Endothelial cell (in vitro differentiated cells): ENCODE results near the gene GAA. TPM values are rescaled to one million over a fixed set of nuclear protein-coding genes. Genes with fewer than 3 reads are reported as not detected.

Experiments
- DNase-seq: peaks from one replicate; pipeline ENCODE4 v3.0.0; 2021; ENCODE audit warnings: low spot score
- H3K27ac Mint-ChIP-seq: one replicate; pipeline ENCODE4 v1.8.0; 2021; ENCODE audit warnings: mixed read lengths, inconsistent platforms; ENCODE audit not compliant: unreplicated experiment
- H3K27me3 Mint-ChIP-seq: one replicate; pipeline ENCODE4 v1.8.0; 2021; ENCODE audit warnings: mild to moderate bottlenecking, moderate library complexity, mixed read lengths, inconsistent platforms; ENCODE audit not compliant: unreplicated experiment
- H3K36me3 Mint-ChIP-seq: one replicate; pipeline ENCODE4 v1.8.0; 2021; ENCODE audit warnings: mild to moderate bottlenecking, low read depth, mixed read lengths, inconsistent platforms; ENCODE audit not compliant: unreplicated experiment
- H3K4me1 Mint-ChIP-seq: one replicate; pipeline ENCODE4 v1.8.0; 2021; ENCODE audit warnings: mild to moderate bottlenecking, mixed read lengths, inconsistent platforms; ENCODE audit not compliant: unreplicated experiment
- H3K4me3 Mint-ChIP-seq: one replicate; pipeline ENCODE4 v1.8.0; 2021; ENCODE audit warnings: mild to moderate bottlenecking, mixed read lengths, inconsistent platforms; ENCODE audit not compliant: unreplicated experiment
- H3K9me3 Mint-ChIP-seq: one replicate; pipeline ENCODE4 v1.8.0; 2021; ENCODE audit warnings: mixed read lengths, inconsistent platforms; ENCODE audit not compliant: unreplicated experiment
- microRNA-seq: library from miRNA; unstranded; fragments of <30 nt; microRNA quantifications from one replicate; pipeline ENCODE4, GENCODE V29; 2020; ENCODE audit not compliant: unreplicated experiment
- total RNA-seq: library from RNA; stranded (reverse); fragmentation: NEBNext Ultra II Directional; extraction: Animal tissue kit (Norgen Biotek cat#: 25700); gene quantifications from one replicate; pipeline ENCODE4 v1.2.1, GENCODE V29; 2021; ENCODE audit not compliant: unreplicated experiment
- TF ChIP-seq, protein P1 (sequence below): fragments of 200-600 bp; sonication (generic); IDR thresholded peaks from one replicate; pipeline ENCODE4 v1.5.0; 2021; ENCODE audit warnings: antibody characterized with exemption; ENCODE audit not compliant: unreplicated experiment

Gene GAA
- total RNA-seq, 1 donor from 2014 or later = 93.0 TPM

DNA sequence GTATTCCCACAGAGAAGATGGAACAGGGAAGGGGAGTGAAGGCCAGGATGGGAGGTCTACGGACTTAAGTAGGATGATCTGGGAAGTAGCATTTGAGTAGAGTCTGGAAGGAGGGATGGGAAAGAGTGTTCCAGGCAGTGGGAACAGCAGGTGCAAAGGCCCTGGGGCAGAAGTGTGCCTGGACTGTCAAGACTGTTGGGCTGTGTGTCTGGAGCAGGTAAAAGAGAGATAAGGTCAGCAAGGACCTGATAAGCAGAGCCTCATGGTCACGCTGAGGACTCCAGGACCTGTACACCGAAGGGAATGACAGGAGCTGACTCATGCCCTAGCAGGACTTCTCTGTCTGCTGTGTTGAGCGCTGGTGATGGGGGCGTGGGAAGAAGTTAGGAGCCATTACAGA is 67.7 kb downstream of the GAA start:
- Mint-ChIP-seq H3K27ac (no peak overlapping the region), H3K36me3 (peaks cover 6% of the 10 kb centered on the region), H3K4me1 (no peaks in the 10 kb centered on the region), H3K9me3 (no peaks in the 10 kb centered on the region), H3K27me3 (peaks cover 13% of the 10 kb centered on the region), H3K4me3 (peak overlapping the region; percentile 35)
- DNase-seq = no peak
- TF ChIP-seq, protein P1, sequence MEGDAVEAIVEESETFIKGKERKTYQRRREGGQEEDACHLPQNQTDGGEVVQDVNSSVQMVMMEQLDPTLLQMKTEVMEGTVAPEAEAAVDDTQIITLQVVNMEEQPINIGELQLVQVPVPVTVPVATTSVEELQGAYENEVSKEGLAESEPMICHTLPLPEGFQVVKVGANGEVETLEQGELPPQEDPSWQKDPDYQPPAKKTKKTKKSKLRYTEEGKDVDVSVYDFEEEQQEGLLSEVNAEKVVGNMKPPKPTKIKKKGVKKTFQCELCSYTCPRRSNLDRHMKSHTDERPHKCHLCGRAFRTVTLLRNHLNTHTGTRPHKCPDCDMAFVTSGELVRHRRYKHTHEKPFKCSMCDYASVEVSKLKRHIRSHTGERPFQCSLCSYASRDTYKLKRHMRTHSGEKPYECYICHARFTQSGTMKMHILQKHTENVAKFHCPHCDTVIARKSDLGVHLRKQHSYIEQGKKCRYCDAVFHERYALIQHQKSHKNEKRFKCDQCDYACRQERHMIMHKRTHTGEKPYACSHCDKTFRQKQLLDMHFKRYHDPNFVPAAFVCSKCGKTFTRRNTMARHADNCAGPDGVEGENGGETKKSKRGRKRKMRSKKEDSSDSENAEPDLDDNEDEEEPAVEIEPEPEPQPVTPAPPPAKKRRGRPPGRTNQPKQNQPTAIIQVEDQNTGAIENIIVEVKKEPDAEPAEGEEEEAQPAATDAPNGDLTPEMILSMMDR = no peak

Small RNAs within 50 kb of the gene (microRNA-seq; reads per million reads assigned to microRNA genes)
- gene MIR1268B = not detected

Other genes starting within 250 kb of the GAA start
- gene TBC1D16, start 65.7 kb upstream of the GAA start, total RNA-seq = 126 TPM
- 7.7 TPM for gene CCDC40, start 64.9 kb upstream of the GAA start, total RNA-seq
- 76.6 TPM for gene EIF4A3, start 45.5 kb downstream of the GAA start, total RNA-seq
- gene CARD14, start 68.4 kb downstream of the GAA start, total RNA-seq = 0.64 TPM
- gene SGSH, start 118.8 kb downstream of the GAA start, total RNA-seq = 76.0 TPM
- gene SLC26A11, start 118.8 kb downstream of the GAA start, total RNA-seq = 50.1 TPM
- gene RNF213, start 159.3 kb downstream of the GAA start, total RNA-seq = 110 TPM